HepG2 (cell line): ENCODE measurements around the gene SURF1. TPM values are rescaled to one million over a fixed set of nuclear protein-coding genes. Genes with fewer than 3 reads are reported as not detected.

Experiments
- ARID3A ChIP-seq: IDR thresholded peaks from 2 replicates; pipeline ENCODE4 v1.6.1; 2012; ENCODE audit warnings: low read depth, low read length, improper control_type of control experiment
- EED ChIP-seq: sonication (generic); formaldehyde crosslinking; IDR thresholded peaks from 2 replicates; pipeline ENCODE4 v1.5.0; 2020; ENCODE audit warnings: mild to moderate bottlenecking, missing genetic modification reagents
- HIVEP1 ChIP-seq: sonication (generic); formaldehyde crosslinking; IDR thresholded peaks from 2 replicates; pipeline ENCODE4 v1.4.0; 2020; ENCODE audit warnings: mild to moderate bottlenecking, missing genetic modification reagents
- LRRFIP1 ChIP-seq: sonication (generic); formaldehyde crosslinking; conservative IDR thresholded peaks from 2 replicates; pipeline ENCODE4 v1.4.0; 2020; ENCODE audit warnings: missing genetic modification reagents
- NCOA1 ChIP-seq: sonication (generic); formaldehyde crosslinking; IDR thresholded peaks from 2 replicates; pipeline ENCODE4 v1.9.0; 2021; ENCODE audit warnings: missing genetic modification reagents
- NFAT5 ChIP-seq: sonication (generic); formaldehyde crosslinking; IDR thresholded peaks from 2 replicates; pipeline ENCODE4 v1.4.0; 2020; ENCODE audit warnings: missing genetic modification reagents
- SNAPC4 ChIP-seq: sonication (generic); formaldehyde crosslinking; IDR thresholded peaks from 2 replicates; pipeline ENCODE4 v1.4.0; 2020; ENCODE audit warnings: mild to moderate bottlenecking, missing genetic modification reagents
- THRA ChIP-seq: sonication (generic); formaldehyde crosslinking; IDR thresholded peaks from 2 replicates; pipeline ENCODE4 v1.4.0; 2020; ENCODE audit warnings: missing genetic modification reagents, borderline replicate concordance
- ZFP62 ChIP-seq: sonication (generic); formaldehyde crosslinking; IDR thresholded peaks from 2 replicates; pipeline ENCODE4 v1.4.0; 2020; ENCODE audit warnings: missing genetic modification reagents
- ZNF230 ChIP-seq: sonication (generic); formaldehyde crosslinking; IDR thresholded peaks from 2 replicates; pipeline ENCODE4 v1.4.0; 2020; ENCODE audit warnings: mild to moderate bottlenecking, missing genetic modification reagents
- ZNF430 ChIP-seq: sonication (generic); formaldehyde crosslinking; IDR thresholded peaks from 2 replicates; pipeline ENCODE4 v1.9.0; 2021; ENCODE audit warnings: mild to moderate bottlenecking, missing genetic modification reagents
- polyA plus RNA-seq, 8 experiments: library from polyadenylated mRNA; depleted of rRNA in 3 of 8; stranded (reverse) in 7 of 8; unstranded in 1 of 8; fragments of >200 nt; fragmentation: Illumina TruSeq in 4 of 8; extraction: Trizol in 4 of 8; gene quantifications; 2 replicates each; pipeline versions ENCODE4 v1.2.1 to v1.2.3, GENCODE V29; 2011 to 2016; ENCODE audit warnings: low read depth in 4 of 8, missing spikeins in 1 of 8, mixed read lengths in 1 of 8; ENCODE audit not compliant: insufficient read depth in 1 of 8
- total RNA-seq, 5 experiments: library from RNA; depleted of rRNA; stranded (reverse); fragments of >200 nt; fragmentation: Illumina TruSeq; extraction: Trizol; gene quantifications; 2 replicates each; pipeline ENCODE4 v1.2.3, GENCODE V29; 2016; ENCODE audit warnings: low read depth in 1 of 5

SURF1 gene
- total and polyA plus RNA-seq, 2 of the 13 experiments (the other 11 are each of a cell fraction or from before 2014, with no cell fraction given), result 17.8 to 40.7 TPM

GRCh38 chr9:133335924-133336811 is 20.1 kb downstream of the SURF1 start, which contains the start of gene SURF6 (continued):
- TF ChIP-seq ZNF230, result peak; percentile 87
- peak; percentile 96 for TF ChIP-seq ZNF430 (CRISPR knock-in tag)
- no peak for TF ChIP-seq LRRFIP1 (CRISPR knock-in tag)
- TF ChIP-seq SNAPC4, result 0 out of 2 replicates have a peak, but pooled peaks have one; percentile 30
- peak; percentile 93 for TF ChIP-seq HIVEP1 (CRISPR knock-in tag)
- TF ChIP-seq NCOA1 (CRISPR knock-in tag), result no peak; the same call in 1 of the 2 replicates
- TF ChIP-seq ZFP62 (CRISPR knock-in tag), result no peak
- TF ChIP-seq NFAT5 (CRISPR knock-in tag), result 0 out of 2 replicates have a peak, but pooled peaks have one; percentile 20
- TF ChIP-seq ARID3A, result no peak
- no peak; the same call in 1 of the 2 replicates for TF ChIP-seq EED (CRISPR knock-in tag)
- TF ChIP-seq THRA (CRISPR knock-in tag), result peak; percentile 77
